ENCODE data around the gene SLC1A2. TPM values are rescaled to one million over a fixed set of nuclear protein-coding genes. Genes with fewer than 3 reads are reported as not detected.

SLC1A2 gene
- total and polyA plus RNA-seq, 3 donors from 2014 or later: 0.74 to 7.5 (median 1.1) TPM

GRCh38 chr11:35235936-35236666 is 183.3 kb downstream of the SLC1A2 start:
- H3K4me3 ChIP-seq: no peak overlapping the region
- no peaks in the 10 kb centered on the region for H3K27me3 ChIP-seq
- no peaks in the 10 kb centered on the region for H3K9me3 ChIP-seq
- no peaks in the 10 kb centered on the region for H3K4me1 ChIP-seq
- H3K27ac ChIP-seq: no peak overlapping the region
- 90 to 93% methylated on average over 4 of the region's 4 CpGs for WGBS, 2 donors
- no peak for TF ChIP-seq POLR2A (IDR thresholded peaks at IDR 0.05)
- TF ChIP-seq CTCF (IDR thresholded peaks at IDR 0.05): no peak
- intact Hi-C loops (cut with DNase I; ENCODE audit: low total_unique reads): no loop called here
- no peak for DNase-seq
- H3K36me3 ChIP-seq (ENCODE audit: low read depth, missing control alignments): no peaks in the 10 kb centered on the region

- intact Hi-C loops (cut with DNase I; ENCODE audit: low total_unique reads): no loop called here
- no peaks in the 10 kb centered on the region for H3K4me1 ChIP-seq
Observed at GRCh38 chr11:35235498-35235897, 183.9 kb downstream of the SLC1A2 start.

GRCh38 chr11:35235157-35235468 is 184.2 kb downstream of the SLC1A2 start:
- WGBS, 2 donors: 99 to 100% methylated on average over 2 of the region's 2 CpGs
- Histone ChIP-seq H3K9me3 (no peaks in the 10 kb centered on the region), H3K27me3 (no peaks in the 10 kb centered on the region), H3K4me3 (no peak overlapping the region), H3K4me1 (no peaks in the 10 kb centered on the region), H3K27ac (no peak overlapping the region), H3K36me3 (ENCODE audit: low read depth, missing control alignments) (no peaks in the 10 kb centered on the region)
- TF ChIP-seq CTCF (IDR thresholded peaks at IDR 0.05) (no peak), POLR2A (IDR thresholded peaks at IDR 0.05) (no peak)
- intact Hi-C loops (cut with DNase I; ENCODE audit: low total_unique reads): no loop called here
- no peak for DNase-seq

More at GRCh38 chr11:35235498-35235897, 183.9 kb downstream of the SLC1A2 start:
- Histone ChIP-seq H3K9me3 (no peaks in the 10 kb centered on the region), H3K27me3 (no peaks in the 10 kb centered on the region), H3K27ac (no peak overlapping the region), H3K4me3 (no peak overlapping the region), H3K36me3 (ENCODE audit: low read depth, missing control alignments) (no peaks in the 10 kb centered on the region)
- 42 to 97% methylated on average over 1 of the region's 1 CpG for WGBS, 2 donors
- TF ChIP-seq CTCF (IDR thresholded peaks at IDR 0.05): no peak
- TF ChIP-seq POLR2A (IDR thresholded peaks at IDR 0.05): no peak
- no peak for DNase-seq

GRCh38 chr11:35234460-35235156 is 184.8 kb downstream of the SLC1A2 start:
- intact Hi-C loops (cut with DNase I; ENCODE audit: low total_unique reads): no loop called here
- Histone ChIP-seq H3K4me3 (no peak overlapping the region), H3K36me3 (ENCODE audit: low read depth, missing control alignments) (no peaks in the 10 kb centered on the region), H3K27ac (no peak overlapping the region), H3K9me3 (no peaks in the 10 kb centered on the region), H3K27me3 (no peaks in the 10 kb centered on the region), H3K4me1 (no peaks in the 10 kb centered on the region)
- DNase-seq: no peak
- WGBS, 2 donors: 86 to 92% methylated on average over 3 of the region's 3 CpGs
- no peak for TF ChIP-seq POLR2A (IDR thresholded peaks at IDR 0.05)
- no peak for TF ChIP-seq CTCF (IDR thresholded peaks at IDR 0.05)
